ENCODE results near the gene TMEM245.

TMEM245 gene

DNA sequence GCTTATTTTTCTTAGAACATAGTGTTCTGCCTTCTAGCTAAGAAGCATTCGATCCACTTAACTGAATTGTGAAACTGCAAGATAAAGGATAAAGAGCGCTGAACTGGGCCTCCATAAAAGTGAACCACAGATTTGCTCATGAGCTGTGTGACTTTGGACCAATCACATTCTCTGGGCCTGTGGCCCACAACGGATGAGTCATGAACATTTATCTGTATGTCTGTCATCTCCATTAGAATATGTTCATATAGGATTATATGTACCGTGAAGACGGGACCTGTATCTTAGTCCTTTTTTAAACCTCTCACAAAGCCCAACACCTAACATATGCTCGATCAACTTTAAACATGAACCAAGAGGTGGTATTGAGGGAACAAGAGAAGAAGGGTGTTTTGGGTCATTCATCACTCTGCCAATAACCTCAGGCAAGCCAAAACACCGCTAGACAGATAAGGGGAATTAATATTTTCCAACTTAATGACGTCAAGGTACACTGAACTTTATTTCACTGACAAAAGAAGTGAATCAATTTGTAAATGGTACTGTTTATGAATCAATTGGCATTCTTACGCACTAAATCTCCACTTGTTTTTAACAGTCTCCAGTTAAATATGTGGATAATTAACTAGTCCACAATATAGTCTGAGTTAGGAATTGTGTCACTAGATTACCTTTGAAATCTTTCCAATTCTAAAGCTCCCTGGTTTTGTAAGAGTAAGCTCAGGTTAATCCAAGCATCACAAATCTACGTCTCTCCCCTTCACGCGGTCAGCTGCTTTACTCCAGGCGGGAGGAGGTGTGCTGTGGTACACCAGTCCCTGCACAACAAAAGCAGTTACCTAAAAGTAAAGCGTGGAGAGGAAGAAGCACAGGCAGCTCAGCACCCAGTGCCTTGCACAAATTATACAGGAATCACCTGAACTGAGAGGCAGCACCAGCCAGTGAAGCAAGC is 1.6 kb downstream of the TMEM245 start (continued):
- TF ChIP-seq KLF8 (tag by site-specific recombination; IDR thresholded peaks at IDR 0.05) (0 out of 2 replicates have a peak, but pooled peaks have one; percentile 43), ZBTB7A (tag by site-specific recombination; IDR thresholded peaks at IDR 0.05; ENCODE audit: low read depth) (no peak), ZNF560 (tag by site-specific recombination; IDR thresholded peaks at IDR 0.05; ENCODE audit: borderline replicate concordance) (no peak), ZNF354C (tag by site-specific recombination; IDR thresholded peaks at IDR 0.05; ENCODE audit: borderline replicate concordance, low read depth) (no peak), WT1 (tag by site-specific recombination; IDR thresholded peaks at IDR 0.05) (0 out of 2 replicates have a peak, but pooled peaks have one; percentile 26), ZNF133 (tag by site-specific recombination; IDR thresholded peaks at IDR 0.05) (no peak), SP2 (tag by site-specific recombination; IDR thresholded peaks at IDR 0.05) (peak; percentile 25; the same call in 1 of the 2 replicates), ZNF16 (tag by site-specific recombination; IDR thresholded peaks at IDR 0.05; ENCODE audit: low read depth) (no peak), ZNF211 (tag by site-specific recombination; IDR thresholded peaks at IDR 0.05; ENCODE audit: low read depth) (no peak), ZNF292 (tag by site-specific recombination; IDR thresholded peaks at IDR 0.05; ENCODE audit: borderline replicate concordance, low read depth) (no peak), SP7 (tag by site-specific recombination; IDR thresholded peaks at IDR 0.05) (peak; percentile 53), ZNF174 (tag by site-specific recombination; IDR thresholded peaks at IDR 0.05) (no peak), ZNF311 (tag by site-specific recombination; IDR thresholded peaks at IDR 0.05; ENCODE audit: borderline replicate concordance) (no peak), ZNF626 (tag by site-specific recombination; IDR thresholded peaks at IDR 0.05) (no peak), ZNF692 (tag by site-specific recombination; IDR thresholded peaks at IDR 0.05) (0 out of 2 replicates have a peak, but pooled peaks have one; percentile 34)
- TF ChIP-seq, protein P1, sequence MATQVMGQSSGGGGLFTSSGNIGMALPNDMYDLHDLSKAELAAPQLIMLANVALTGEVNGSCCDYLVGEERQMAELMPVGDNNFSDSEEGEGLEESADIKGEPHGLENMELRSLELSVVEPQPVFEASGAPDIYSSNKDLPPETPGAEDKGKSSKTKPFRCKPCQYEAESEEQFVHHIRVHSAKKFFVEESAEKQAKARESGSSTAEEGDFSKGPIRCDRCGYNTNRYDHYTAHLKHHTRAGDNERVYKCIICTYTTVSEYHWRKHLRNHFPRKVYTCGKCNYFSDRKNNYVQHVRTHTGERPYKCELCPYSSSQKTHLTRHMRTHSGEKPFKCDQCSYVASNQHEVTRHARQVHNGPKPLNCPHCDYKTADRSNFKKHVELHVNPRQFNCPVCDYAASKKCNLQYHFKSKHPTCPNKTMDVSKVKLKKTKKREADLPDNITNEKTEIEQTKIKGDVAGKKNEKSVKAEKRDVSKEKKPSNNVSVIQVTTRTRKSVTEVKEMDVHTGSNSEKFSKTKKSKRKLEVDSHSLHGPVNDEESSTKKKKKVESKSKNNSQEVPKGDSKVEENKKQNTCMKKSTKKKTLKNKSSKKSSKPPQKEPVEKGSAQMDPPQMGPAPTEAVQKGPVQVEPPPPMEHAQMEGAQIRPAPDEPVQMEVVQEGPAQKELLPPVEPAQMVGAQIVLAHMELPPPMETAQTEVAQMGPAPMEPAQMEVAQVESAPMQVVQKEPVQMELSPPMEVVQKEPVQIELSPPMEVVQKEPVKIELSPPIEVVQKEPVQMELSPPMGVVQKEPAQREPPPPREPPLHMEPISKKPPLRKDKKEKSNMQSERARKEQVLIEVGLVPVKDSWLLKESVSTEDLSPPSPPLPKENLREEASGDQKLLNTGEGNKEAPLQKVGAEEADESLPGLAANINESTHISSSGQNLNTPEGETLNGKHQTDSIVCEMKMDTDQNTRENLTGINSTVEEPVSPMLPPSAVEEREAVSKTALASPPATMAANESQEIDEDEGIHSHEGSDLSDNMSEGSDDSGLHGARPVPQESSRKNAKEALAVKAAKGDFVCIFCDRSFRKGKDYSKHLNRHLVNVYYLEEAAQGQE (tag by site-specific recombination; IDR thresholded peaks at IDR 0.05), result no peak
- TF ChIP-seq, protein P2, sequence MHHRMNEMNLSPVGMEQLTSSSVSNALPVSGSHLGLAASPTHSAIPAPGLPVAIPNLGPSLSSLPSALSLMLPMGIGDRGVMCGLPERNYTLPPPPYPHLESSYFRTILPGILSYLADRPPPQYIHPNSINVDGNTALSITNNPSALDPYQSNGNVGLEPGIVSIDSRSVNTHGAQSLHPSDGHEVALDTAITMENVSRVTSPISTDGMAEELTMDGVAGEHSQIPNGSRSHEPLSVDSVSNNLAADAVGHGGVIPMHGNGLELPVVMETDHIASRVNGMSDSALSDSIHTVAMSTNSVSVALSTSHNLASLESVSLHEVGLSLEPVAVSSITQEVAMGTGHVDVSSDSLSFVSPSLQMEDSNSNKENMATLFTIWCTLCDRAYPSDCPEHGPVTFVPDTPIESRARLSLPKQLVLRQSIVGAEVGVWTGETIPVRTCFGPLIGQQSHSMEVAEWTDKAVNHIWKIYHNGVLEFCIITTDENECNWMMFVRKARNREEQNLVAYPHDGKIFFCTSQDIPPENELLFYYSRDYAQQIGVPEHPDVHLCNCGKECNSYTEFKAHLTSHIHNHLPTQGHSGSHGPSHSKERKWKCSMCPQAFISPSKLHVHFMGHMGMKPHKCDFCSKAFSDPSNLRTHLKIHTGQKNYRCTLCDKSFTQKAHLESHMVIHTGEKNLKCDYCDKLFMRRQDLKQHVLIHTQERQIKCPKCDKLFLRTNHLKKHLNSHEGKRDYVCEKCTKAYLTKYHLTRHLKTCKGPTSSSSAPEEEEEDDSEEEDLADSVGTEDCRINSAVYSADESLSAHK (tag by site-specific recombination; IDR thresholded peaks at IDR 0.05), result peak; percentile 31; the same call in 1 of the 2 replicates
- TF ChIP-seq, protein P3, sequence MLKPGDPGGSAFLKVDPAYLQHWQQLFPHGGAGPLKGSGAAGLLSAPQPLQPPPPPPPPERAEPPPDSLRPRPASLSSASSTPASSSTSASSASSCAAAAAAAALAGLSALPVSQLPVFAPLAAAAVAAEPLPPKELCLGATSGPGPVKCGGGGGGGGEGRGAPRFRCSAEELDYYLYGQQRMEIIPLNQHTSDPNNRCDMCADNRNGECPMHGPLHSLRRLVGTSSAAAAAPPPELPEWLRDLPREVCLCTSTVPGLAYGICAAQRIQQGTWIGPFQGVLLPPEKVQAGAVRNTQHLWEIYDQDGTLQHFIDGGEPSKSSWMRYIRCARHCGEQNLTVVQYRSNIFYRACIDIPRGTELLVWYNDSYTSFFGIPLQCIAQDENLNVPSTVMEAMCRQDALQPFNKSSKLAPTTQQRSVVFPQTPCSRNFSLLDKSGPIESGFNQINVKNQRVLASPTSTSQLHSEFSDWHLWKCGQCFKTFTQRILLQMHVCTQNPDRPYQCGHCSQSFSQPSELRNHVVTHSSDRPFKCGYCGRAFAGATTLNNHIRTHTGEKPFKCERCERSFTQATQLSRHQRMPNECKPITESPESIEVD (tag by site-specific recombination; IDR thresholded peaks at IDR 0.05), result peak; percentile 95
- TF ChIP-seq, protein P4, sequence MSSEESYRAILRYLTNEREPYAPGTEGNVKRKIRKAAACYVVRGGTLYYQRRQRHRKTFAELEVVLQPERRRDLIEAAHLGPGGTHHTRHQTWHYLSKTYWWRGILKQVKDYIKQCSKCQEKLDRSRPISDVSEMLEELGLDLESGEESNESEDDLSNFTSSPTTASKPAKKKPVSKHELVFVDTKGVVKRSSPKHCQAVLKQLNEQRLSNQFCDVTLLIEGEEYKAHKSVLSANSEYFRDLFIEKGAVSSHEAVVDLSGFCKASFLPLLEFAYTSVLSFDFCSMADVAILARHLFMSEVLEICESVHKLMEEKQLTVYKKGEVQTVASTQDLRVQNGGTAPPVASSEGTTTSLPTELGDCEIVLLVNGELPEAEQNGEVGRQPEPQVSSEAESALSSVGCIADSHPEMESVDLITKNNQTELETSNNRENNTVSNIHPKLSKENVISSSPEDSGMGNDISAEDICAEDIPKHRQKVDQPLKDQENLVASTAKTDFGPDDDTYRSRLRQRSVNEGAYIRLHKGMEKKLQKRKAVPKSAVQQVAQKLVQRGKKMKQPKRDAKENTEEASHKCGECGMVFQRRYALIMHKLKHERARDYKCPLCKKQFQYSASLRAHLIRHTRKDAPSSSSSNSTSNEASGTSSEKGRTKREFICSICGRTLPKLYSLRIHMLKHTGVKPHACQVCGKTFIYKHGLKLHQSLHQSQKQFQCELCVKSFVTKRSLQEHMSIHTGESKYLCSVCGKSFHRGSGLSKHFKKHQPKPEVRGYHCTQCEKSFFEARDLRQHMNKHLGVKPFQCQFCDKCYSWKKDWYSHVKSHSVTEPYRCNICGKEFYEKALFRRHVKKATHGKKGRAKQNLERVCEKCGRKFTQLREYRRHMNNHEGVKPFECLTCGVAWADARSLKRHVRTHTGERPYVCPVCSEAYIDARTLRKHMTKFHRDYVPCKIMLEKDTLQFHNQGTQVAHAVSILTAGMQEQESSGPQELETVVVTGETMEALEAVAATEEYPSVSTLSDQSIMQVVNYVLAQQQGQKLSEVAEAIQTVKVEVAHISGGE (tag by site-specific recombination; conservative IDR thresholded peaks at IDR 0.05; ENCODE audit: low read depth), result peak; percentile 89
- TF ChIP-seq, protein P5, sequence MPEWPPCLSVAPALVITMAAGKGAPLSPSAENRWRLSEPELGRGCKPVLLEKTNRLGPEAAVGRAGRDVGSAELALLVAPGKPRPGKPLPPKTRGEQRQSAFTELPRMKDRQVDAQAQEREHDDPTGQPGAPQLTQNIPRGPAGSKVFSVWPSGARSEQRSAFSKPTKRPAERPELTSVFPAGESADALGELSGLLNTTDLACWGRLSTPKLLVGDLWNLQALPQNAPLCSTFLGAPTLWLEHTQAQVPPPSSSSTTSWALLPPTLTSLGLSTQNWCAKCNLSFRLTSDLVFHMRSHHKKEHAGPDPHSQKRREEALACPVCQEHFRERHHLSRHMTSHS (tag by site-specific recombination; IDR thresholded peaks at IDR 0.05), result no peak
- TF ChIP-seq, protein P6, sequence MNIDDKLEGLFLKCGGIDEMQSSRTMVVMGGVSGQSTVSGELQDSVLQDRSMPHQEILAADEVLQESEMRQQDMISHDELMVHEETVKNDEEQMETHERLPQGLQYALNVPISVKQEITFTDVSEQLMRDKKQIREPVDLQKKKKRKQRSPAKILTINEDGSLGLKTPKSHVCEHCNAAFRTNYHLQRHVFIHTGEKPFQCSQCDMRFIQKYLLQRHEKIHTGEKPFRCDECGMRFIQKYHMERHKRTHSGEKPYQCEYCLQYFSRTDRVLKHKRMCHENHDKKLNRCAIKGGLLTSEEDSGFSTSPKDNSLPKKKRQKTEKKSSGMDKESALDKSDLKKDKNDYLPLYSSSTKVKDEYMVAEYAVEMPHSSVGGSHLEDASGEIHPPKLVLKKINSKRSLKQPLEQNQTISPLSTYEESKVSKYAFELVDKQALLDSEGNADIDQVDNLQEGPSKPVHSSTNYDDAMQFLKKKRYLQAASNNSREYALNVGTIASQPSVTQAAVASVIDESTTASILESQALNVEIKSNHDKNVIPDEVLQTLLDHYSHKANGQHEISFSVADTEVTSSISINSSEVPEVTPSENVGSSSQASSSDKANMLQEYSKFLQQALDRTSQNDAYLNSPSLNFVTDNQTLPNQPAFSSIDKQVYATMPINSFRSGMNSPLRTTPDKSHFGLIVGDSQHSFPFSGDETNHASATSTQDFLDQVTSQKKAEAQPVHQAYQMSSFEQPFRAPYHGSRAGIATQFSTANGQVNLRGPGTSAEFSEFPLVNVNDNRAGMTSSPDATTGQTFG (tag by site-specific recombination; IDR thresholded peaks at IDR 0.05; ENCODE audit: borderline replicate concordance), result no peak
